ENCODE results near the gene SPATA20. TPM values are rescaled to one million over a fixed set of nuclear protein-coding genes. Genes with fewer than 3 reads are reported as not detected.

Gene SPATA20
- total RNA-seq, 2 experiments from 2014 or later, result 23.9 to 27.3 TPM

- POLR2A ChIA-PET, result no interaction called here
- no peaks in the 10 kb centered on the region for H3K9me3 Mint-ChIP-seq (ENCODE audit: insufficient read depth)
- H3K4me1 Mint-ChIP-seq (ENCODE audit: low read depth), result peaks cover 15% of the 10 kb centered on the region
- CTCF ChIA-PET, result interaction anchor here (1.6 kb wide), 1 partner anchor 96 kb away, joined by 4 read pairs; no protein-coding TSS in a partner anchor
- no peaks in the 10 kb centered on the region for H3K36me3 Mint-ChIP-seq (ENCODE audit: low read depth)
- H3K27ac Mint-ChIP-seq, result no peak overlapping the region
- no peak overlapping the region for H3K4me3 Mint-ChIP-seq
- DNase-seq (no peak), ATAC-seq (peak; percentile 38)
- peaks cover 51% of the 10 kb centered on the region for H3K27me3 Mint-ChIP-seq (ENCODE audit: low read depth)
Measured at GRCh38 chr17:50534222-50534978, 12.6 kb upstream of the SPATA20 start.

- no peak for DNase-seq
- ChIA-PET CTCF (no interaction called here), POLR2A (no interaction called here)
- H3K9me3 Mint-ChIP-seq (ENCODE audit: insufficient read depth), result no peaks in the 10 kb centered on the region
- no peaks in the 10 kb centered on the region for H3K36me3 Mint-ChIP-seq (ENCODE audit: low read depth)
- H3K4me3 Mint-ChIP-seq, result no peak overlapping the region
- no peak for ATAC-seq
- no peak overlapping the region for H3K27ac Mint-ChIP-seq
- H3K4me1 Mint-ChIP-seq (ENCODE audit: low read depth), result peaks cover 15% of the 10 kb centered on the region
- H3K27me3 Mint-ChIP-seq (ENCODE audit: low read depth), result peaks cover 48% of the 10 kb centered on the region
Measured at GRCh38 chr17:50534979-50535326, 12.0 kb upstream of the SPATA20 start.

- POLR2A ChIA-PET, result no interaction called here
- DNase-seq (no peak), ATAC-seq (no peak)
- H3K36me3 Mint-ChIP-seq (ENCODE audit: low read depth), result no peaks in the 10 kb centered on the region
- H3K27me3 Mint-ChIP-seq (ENCODE audit: low read depth), result peaks cover 48% of the 10 kb centered on the region
- no peak overlapping the region for H3K4me3 Mint-ChIP-seq
- H3K27ac Mint-ChIP-seq, result no peak overlapping the region
- CTCF ChIA-PET, result interaction anchor here (0.8 to 1.0 kb wide), 2 partner anchors 20 to 91 kb away, joined by 3 read pairs; no protein-coding TSS in a partner anchor
- H3K4me1 Mint-ChIP-seq (ENCODE audit: low read depth), result peaks cover 15% of the 10 kb centered on the region
- no peaks in the 10 kb centered on the region for H3K9me3 Mint-ChIP-seq (ENCODE audit: insufficient read depth)
Measured at GRCh38 chr17:50535407-50535806, 11.6 kb upstream of the SPATA20 start.

GRCh38 chr17:50536683-50537646, 10.0 kb upstream of the SPATA20 start:
- no peak for DNase-seq
- Mint-ChIP-seq H3K4me1 (ENCODE audit: low read depth) (peaks cover 21% of the 10 kb centered on the region), H3K9me3 (ENCODE audit: insufficient read depth) (no peaks in the 10 kb centered on the region), H3K36me3 (ENCODE audit: low read depth) (no peaks in the 10 kb centered on the region), H3K27me3 (ENCODE audit: low read depth) (peaks cover 38% of the 10 kb centered on the region), H3K27ac (no peak overlapping the region), H3K4me3 (no peak overlapping the region)
- no peak for ATAC-seq
- ChIA-PET POLR2A (no interaction called here), CTCF (no interaction called here)

GRCh38 chr17:50537721-50538548, 9.0 kb upstream of the SPATA20 start:
- POLR2A ChIA-PET, result no interaction called here
- DNase-seq, result no peak
- Mint-ChIP-seq H3K27ac (no peak overlapping the region), H3K9me3 (ENCODE audit: insufficient read depth) (no peaks in the 10 kb centered on the region), H3K4me1 (ENCODE audit: low read depth) (peaks cover 22% of the 10 kb centered on the region), H3K36me3 (ENCODE audit: low read depth) (no peaks in the 10 kb centered on the region), H3K27me3 (ENCODE audit: low read depth) (peaks cover 29% of the 10 kb centered on the region), H3K4me3 (no peak overlapping the region)
- CTCF ChIA-PET, result no interaction called here
- ATAC-seq, result no peak

GRCh38 chr17:50538549-50539410, 8.2 kb upstream of the SPATA20 start:
- Mint-ChIP-seq H3K9me3 (ENCODE audit: insufficient read depth) (no peaks in the 10 kb centered on the region), H3K27ac (no peak overlapping the region), H3K27me3 (ENCODE audit: low read depth) (peaks cover 20% of the 10 kb centered on the region), H3K4me1 (ENCODE audit: low read depth) (peaks cover 18% of the 10 kb centered on the region), H3K4me3 (no peak overlapping the region), H3K36me3 (ENCODE audit: low read depth) (no peaks in the 10 kb centered on the region)
- ATAC-seq (no peak), DNase-seq (no peak)
- ChIA-PET POLR2A (no interaction called here), CTCF (no interaction called here)

- DNase-seq (no peak), ATAC-seq (no peak)
- ChIA-PET CTCF (interaction anchor here (1.7 kb wide), 1 partner anchor 13 kb away, joined by 4 read pairs; no protein-coding TSS in a partner anchor), POLR2A (no interaction called here)
- Mint-ChIP-seq H3K27me3 (ENCODE audit: low read depth) (peaks cover 15% of the 10 kb centered on the region), H3K9me3 (ENCODE audit: insufficient read depth) (no peaks in the 10 kb centered on the region), H3K27ac (no peak overlapping the region), H3K36me3 (ENCODE audit: low read depth) (no peaks in the 10 kb centered on the region), H3K4me1 (ENCODE audit: low read depth) (peaks cover 18% of the 10 kb centered on the region), H3K4me3 (no peak overlapping the region)
Measured at GRCh38 chr17:50539762-50540559, 7.0 kb upstream of the SPATA20 start.

GRCh38 chr17:50540560-50541401, 6.2 kb upstream of the SPATA20 start:
- Mint-ChIP-seq H3K27me3 (ENCODE audit: low read depth) (peaks cover 15% of the 10 kb centered on the region), H3K4me1 (ENCODE audit: low read depth) (peaks cover 18% of the 10 kb centered on the region), H3K9me3 (ENCODE audit: insufficient read depth) (no peaks in the 10 kb centered on the region), H3K4me3 (no peak overlapping the region), H3K27ac (no peak overlapping the region), H3K36me3 (ENCODE audit: low read depth) (no peaks in the 10 kb centered on the region)
- DNase-seq (no peak), ATAC-seq (no peak)
- CTCF ChIA-PET, result interaction anchor here (0.7 to 1.7 kb wide), 5 partner anchors 12 to 119 kb away, joined by 3 to 4 read pairs (median 4); no protein-coding TSS in a partner anchor
- POLR2A ChIA-PET, result interaction anchor here (0.6 to 1.1 kb wide), 2 partner anchors 62 to 446 kb away, joined by 3 read pairs; no protein-coding TSS in a partner anchor

GRCh38 chr17:50541402-50541715, 5.6 kb upstream of the SPATA20 start:
- Mint-ChIP-seq H3K4me1 (ENCODE audit: low read depth) (peaks cover 18% of the 10 kb centered on the region), H3K9me3 (ENCODE audit: insufficient read depth) (no peaks in the 10 kb centered on the region), H3K27ac (no peak overlapping the region), H3K36me3 (ENCODE audit: low read depth) (no peaks in the 10 kb centered on the region), H3K4me3 (peak overlapping the region; percentile 73), H3K27me3 (ENCODE audit: low read depth) (peaks cover 14% of the 10 kb centered on the region)
- ATAC-seq (no peak), DNase-seq (no peak)
- ChIA-PET POLR2A (interaction anchor here (0.6 to 1.1 kb wide), 2 partner anchors 62 to 447 kb away, joined by 3 read pairs; no protein-coding TSS in a partner anchor), CTCF (interaction anchor here (0.7 to 2.1 kb wide), 10 partner anchors 12 to 343 kb away, joined by 3 to 8 read pairs (median 4); partner anchors contain the start of gene RSAD1)
